Gastroesophageal sphincter (tissue), 3 donors: Measurements from ENCODE around the gene CCDC40.

Source experiments
- CTCF ChIP-seq, 4 experiments: fragments of 200-600 bp in 2 of 4; fragments of 450-650 bp in 2 of 4; sonication (generic) in 1 of 4; IDR thresholded peaks; one replicate each; pipeline ENCODE4 v1.5.1; 2017 to 2019; ENCODE audit warnings: antibody characterized with exemption in 4 of 4, mild to moderate bottlenecking in 2 of 4, moderate library complexity in 2 of 4
- POLR2A ChIP-seq, 2 donors: fragments of 450-650 bp; IDR thresholded peaks; one replicate each; pipeline ENCODE4 v1.6.1; 2017; ENCODE audit warnings: antibody characterized with exemption in 2 of 2, mild to moderate bottlenecking in 2 of 2, moderate library complexity in 1 of 2

GRCh38 chr17:80000136-80000535 lies 36.3 kb upstream of the CCDC40 start:
- TF ChIP-seq POLR2A (IDR thresholded peaks at IDR 0.05) = no peak
- no peak for TF ChIP-seq CTCF (IDR thresholded peaks at IDR 0.05)
